Activated T-cell treated with anti-CD3 and anti-CD28 coated beads, Interleukin-2, amount 50 U/mL, for 48 hours (primary cell): Measurements from ENCODE around the gene STK32C.
"Not testable (repeated sequence)": the region's sequence is repeated elsewhere in the genome, so short reads cannot be mapped to it uniquely, and the experiment has no call there.

Source experiments
- DNase-seq, 2 experiments: peaks; one replicate each; pipeline ENCODE4 v3.0.0-alpha.2; 2020

The STK32C gene

DNA sequence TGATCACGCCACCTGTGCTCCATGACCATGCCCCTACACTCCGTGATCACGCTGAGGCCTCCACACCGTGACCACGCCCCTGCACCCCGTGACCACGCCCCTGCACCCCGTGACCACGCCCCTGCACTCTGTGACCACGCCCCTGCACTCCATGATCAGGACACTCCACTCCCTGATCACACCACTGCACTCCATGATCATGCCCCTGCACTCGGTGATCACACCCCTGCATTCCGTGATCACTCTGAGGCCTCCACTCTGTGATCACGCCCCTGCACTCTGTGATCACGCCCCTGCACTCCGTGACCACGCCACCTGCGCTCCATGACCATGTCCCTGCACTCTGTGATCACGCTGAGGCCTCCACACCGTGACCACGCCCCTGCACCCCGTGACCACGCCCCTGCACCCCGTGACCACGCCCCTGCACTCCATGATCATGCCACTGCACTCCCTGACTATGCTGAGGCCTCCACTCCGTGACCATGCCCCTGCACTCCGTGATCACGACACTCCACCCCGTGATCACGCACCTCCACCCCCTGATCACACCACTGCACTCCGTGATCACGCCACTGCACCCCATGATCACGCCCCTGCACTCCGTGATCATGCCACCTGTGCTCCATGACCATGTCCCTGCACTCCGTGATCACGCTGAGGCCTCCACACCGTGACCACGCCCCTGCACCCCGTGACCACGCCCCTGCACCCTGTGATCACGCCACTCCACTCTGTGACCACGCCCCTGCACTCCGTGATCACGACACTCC, 27.7 kb downstream of the STK32C start:
- no peak for DNase-seq

DNA sequence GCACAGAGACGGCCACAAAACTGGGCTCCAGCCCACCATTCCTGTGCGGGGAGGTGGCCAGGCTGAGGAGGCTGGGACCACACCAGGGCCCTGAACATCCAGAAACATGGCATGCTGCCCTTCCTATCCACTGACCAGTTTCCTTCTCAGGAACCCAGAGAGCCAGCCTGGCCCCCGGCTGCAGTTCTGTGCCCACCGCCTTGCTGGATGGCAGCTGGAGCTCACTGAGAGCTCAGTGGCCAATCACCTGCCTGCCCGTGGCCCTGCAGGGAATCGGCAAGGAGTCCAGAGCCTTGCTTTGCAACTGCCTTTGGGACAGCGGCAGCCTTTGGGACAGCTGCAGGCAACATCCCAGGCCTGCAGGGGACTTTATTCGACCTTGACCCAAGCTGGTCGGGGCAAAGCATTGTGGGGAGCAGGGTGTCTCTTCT, 30.4 kb downstream of the STK32C start:
- no peak for DNase-seq

DNA sequence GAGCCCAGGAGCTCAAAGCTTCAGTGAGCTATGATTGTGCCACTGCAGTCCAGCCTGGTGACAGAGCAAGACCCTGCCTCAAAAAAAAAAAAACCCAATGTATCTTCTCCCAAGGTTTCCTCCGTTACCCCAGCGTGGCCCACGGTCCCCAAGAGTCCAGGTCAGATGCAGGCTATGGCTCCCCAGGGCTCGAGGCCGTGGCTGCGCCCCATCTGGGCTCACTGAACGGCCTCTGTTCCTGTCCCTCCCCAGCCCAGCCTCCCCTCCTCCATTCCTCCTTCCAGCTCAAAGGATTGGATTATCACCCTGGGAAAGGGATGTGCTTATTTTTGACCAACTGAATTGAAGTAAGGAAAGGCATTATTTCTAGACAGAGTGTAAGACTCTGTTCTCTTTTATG, 31.0 kb downstream of the STK32C start:
- no peak for DNase-seq

DNA sequence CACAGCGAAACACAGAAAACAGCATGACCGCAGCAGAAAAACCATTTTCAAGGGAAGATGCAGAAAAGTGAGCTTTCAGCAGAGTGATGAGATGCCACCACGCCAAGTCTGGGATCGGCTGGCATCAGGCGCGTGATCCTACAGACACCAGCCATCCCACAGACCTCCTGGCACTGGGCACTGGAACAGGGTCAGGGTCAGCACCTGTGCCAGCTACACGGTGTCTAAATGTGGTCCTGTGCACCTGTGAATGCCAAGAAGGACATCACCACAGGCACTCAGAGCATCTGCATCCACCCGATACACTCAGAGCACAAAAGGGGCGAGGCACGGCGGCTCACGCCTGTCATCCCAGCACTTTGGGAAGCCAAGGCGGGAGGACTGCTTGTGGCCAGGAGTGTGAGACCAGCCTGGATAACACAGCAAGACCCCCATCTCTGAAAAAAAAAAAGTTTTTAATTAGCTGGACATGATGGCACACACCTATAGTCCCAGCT, 31.5 kb downstream of the STK32C start:
- no peak for DNase-seq

GRCh38 chr10:132275426-132276178, 32.1 kb downstream of the STK32C start:
- DNase-seq = no peak

DNA sequence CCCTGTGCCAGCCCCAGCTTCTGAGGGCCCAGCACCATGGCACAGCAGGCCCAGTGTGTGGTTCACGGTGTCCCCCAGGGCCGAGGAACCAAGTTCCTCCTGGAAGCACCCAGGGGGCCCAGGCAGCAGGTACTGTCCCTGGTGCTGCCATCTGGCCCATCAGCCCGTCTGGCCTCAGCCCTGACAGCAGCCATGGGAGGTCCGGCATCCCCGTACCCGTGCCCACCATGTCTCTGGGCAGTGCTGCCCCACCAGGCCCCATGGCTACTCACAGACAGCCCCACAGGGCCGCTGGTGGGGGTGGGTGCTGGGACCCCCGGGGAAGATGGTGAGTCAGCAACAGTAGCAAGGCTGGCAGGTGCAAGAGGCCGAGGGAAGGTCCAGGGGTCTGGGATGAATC, 32.8 kb downstream of the STK32C start:
- DNase-seq = no peak

- no peak for DNase-seq
Observed at GRCh38 chr10:132274581-132274980, 33.2 kb downstream of the STK32C start.

- DNase-seq = no peak
Observed at GRCh38 chr10:132273966-132274365, 33.8 kb downstream of the STK32C start.

DNA sequence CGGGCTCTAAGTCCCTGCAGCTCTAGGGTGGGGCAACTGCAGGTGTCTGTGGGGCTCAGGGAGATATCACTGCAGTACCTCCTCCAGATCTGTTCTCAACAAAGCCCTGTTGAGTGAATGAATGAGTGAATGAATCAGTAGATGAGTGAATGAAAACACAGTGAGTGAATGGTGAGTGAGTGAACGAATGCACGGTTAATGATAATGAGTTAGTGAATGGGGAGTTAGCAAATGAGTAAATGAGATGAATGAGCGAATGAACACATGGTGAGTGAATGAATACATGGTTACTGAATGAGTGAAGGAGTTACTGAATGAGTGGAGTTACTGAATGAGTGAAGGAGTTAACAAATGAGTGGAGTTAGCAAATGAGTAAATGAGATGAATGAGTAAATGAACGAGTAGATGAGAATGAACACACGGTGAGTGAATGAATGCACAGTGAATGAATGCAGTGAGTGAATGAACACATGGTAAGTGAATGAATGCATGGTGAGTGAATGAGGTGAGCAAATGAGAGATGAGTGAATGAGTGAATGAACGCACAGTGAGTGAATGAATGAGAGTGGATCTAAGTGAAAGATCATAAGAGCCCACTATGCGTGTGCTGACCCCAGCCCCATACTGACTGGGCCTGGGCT, 34.3 kb downstream of the STK32C start:
- DNase-seq = no peak

GRCh38 chr10:132272231-132272971, 35.3 kb downstream of the STK32C start:
- no peak for DNase-seq

- DNase-seq = no peak
Observed at GRCh38 chr10:132271458-132272230, 36.1 kb downstream of the STK32C start.

DNA sequence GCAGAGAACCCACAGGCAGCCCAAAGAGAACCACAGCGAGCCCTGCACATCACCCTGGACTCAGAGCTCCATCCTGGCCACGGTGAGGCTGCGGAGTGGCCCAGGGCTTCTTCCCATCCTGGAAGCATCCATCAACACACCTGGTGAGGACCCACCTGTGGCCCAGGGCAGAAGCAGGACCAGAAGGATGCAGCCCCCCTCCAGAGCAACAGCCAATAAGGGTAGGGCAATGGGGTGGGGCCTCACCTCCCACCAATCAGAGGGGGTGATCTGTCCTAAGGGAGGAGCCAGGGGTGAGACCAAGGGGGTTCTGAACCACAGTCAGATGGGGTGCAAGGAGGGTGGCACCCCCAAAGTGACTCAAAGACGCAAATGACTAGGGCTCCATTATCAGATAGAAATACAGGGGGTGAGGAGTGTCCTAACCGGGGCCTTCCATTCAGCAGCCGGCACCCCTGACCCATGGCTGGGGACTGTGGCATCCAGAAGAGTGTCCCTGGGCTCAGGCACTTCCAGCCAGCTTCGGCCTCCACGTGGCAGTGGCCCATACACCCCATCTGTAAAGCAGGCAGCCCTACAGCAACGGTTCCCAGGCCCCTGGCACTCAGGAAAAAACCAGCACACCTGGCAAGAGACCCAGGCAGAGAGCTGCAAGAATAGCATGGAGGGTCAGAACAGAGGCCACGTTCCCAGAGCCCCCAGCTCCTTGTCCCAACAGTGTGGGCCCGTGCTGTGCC, 36.9 kb downstream of the STK32C start:
- DNase-seq = no peak

GRCh38 chr10:132270256-132270655, 37.5 kb downstream of the STK32C start:
- DNase-seq = no peak

- no peak for DNase-seq
Observed at GRCh38 chr10:132269266-132270230, 38.2 kb downstream of the STK32C start.

DNA sequence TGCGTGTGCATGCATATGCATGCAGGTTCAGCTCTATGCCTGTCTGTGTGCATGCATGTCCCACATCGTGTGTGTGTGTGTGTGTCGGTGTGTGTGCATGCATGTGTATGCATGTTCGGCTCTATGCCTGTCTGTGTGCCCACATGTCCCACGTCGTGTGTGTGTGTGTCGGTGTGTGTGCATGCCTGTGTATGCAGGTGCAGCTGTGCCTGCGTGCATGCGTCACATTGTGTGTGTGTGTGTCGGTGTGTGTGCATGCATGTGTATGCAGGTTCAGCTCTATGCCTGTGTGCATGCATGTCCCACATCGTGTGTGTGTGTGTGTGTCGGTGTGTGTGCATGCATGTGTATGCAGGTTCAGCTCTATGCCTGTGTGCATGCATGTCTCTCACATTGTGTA, 39.8 kb downstream of the STK32C start:
- not testable (repeated sequence) for DNase-seq

- no peak for DNase-seq
Observed at GRCh38 chr10:132266594-132267161, 41.1 kb downstream of the STK32C start.

- DNase-seq = no peak
Observed at GRCh38 chr10:132265890-132266496, 41.8 kb downstream of the STK32C start.

DNA sequence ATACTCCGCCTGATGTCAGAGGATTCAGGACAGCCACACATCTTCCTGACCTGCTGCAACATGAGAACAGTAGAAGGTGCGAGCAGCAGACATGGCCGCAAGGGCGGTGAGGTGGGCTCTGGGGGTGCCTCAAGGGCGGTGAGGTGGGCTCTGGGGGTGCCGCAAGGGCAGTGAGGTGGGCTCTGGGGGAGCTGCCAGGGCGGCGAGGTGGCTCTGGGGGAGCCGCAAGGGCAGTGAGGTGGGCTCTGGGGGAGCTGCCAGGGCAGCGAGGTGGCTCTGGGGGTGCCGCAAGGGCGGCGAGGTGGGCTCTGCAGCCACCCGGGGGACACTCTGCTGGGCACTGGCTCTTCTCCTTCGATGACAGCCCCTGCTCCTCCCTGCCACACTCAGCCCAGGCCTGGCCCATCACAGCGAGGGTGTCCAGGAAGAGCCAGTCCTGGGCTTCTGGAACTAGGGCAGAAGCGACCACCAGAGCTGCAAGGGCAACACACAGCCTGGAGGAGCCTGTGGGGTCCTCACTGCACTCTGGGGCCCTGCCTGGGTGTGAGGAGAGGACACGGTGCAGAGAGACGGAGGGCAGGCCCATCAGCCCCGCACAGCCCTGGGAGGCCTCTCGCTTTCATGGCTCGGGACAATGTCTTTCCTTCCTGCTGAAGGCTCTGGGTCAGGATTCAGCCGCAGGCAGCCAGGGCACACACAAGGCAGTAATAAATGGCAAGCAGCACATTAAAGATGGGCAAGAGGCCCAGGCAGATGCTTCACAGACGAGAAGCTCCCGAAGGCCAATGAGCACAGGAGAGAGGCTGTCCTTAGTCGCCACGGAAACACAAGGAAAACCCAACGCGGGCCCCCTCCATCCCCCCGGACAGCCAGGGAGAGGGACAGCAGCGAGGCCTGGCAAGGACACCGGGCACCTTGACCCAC, 42.5 kb downstream of the STK32C start:
- no peak for DNase-seq
